ENCODE results near the gene FNDC11. TPM values are rescaled to one million over a fixed set of nuclear protein-coding genes. Genes with fewer than 3 reads are reported as not detected.

FNDC11 gene
- total and polyA plus RNA-seq, 4 donors, result under 0.01 to 0.01 TPM; not detected in 2

DNA sequence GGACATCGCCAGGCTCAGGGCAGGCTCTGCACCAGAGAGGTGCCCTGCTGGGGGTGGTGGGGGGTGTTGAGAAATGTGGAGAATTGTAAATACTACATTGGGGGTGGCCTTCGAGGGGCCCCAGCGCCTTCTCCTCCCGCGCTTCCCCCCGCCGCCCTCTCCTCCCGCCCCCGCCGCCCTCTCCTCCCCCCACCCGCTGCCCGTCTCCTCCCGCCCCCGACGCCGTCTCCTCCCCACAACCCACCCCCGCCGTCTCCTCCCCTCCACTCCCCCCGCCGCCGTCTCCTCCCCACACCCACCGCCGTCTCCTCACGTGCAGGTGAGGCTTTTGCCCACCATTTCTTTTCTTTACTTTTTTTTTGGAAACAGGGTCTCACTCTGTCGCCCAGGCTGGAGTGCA is 4.9 kb upstream of the FNDC11 start:
- WGBS, result 34% methylated on average over 24 of the region's 25 CpGs
- Histone ChIP-seq H3K9me3 (ENCODE audit: control insufficient read depth in 4 of 4, low read length in 3 of 4) (peaks cover 0 to 1% (median 0%) of the 10 kb centered on the region in 4 donors), H3K27me3 (ENCODE audit: control insufficient read depth in 4 of 4, insufficient read depth in 4 of 4, low read length in 3 of 4) (peaks cover 0 to 2% (median 0%) of the 10 kb centered on the region in 4 donors), H3K9ac (ENCODE audit: low read depth in 1 of 2, low read length in 2 of 2) (no peak overlapping the region), H3K27ac (ENCODE audit: low read depth in 1 of 2, low read length in 2 of 2) (no peak overlapping the region), H3K36me3 (ENCODE audit: control insufficient read depth in 4 of 4, insufficient read depth in 3 of 4, low read depth in 1 of 4, low read length in 3 of 4) (no peaks in the 10 kb centered on the region), H3K4me3 (ENCODE audit: low read depth in 1 of 3, low read length in 3 of 3) (no peak overlapping the region), H3K4me1 (ENCODE audit: control insufficient read depth in 4 of 4, insufficient read depth in 4 of 4, low read length in 3 of 4) (peaks cover 0 to 2% (median 0%) of the 10 kb centered on the region in 4 donors)
- DNase-seq (ENCODE audit: low spot score), result no peak
- no peak for TF ChIP-seq FOXA2 (IDR thresholded peaks at IDR 0.05)
- TF ChIP-seq, protein P1, sequence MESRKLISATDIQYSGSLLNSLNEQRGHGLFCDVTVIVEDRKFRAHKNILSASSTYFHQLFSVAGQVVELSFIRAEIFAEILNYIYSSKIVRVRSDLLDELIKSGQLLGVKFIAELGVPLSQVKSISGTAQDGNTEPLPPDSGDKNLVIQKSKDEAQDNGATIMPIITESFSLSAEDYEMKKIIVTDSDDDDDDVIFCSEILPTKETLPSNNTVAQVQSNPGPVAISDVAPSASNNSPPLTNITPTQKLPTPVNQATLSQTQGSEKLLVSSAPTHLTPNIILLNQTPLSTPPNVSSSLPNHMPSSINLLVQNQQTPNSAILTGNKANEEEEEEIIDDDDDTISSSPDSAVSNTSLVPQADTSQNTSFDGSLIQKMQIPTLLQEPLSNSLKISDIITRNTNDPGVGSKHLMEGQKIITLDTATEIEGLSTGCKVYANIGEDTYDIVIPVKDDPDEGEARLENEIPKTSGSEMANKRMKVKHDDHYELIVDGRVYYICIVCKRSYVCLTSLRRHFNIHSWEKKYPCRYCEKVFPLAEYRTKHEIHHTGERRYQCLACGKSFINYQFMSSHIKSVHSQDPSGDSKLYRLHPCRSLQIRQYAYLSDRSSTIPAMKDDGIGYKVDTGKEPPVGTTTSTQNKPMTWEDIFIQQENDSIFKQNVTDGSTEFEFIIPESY (IDR thresholded peaks at IDR 0.05), result no peak
- TF ChIP-seq NR2F2 (IDR thresholded peaks at IDR 0.05), result no peak
- TF ChIP-seq GABPA (IDR thresholded peaks at IDR 0.05 in 1 of 2, conservative IDR thresholded peaks at IDR 0.05 in 1 of 2), result no peak
- no peak for TF ChIP-seq RAD21 (IDR thresholded peaks at IDR 0.05)
- no peak for TF ChIP-seq HNF4A (conservative IDR thresholded peaks at IDR 0.05)
- no peak for TF ChIP-seq RXRA (IDR thresholded peaks at IDR 0.05)
- no peak for TF ChIP-seq YY1 (IDR thresholded peaks at IDR 0.05)
- no peak for TF ChIP-seq ATF3 (IDR thresholded peaks at IDR 0.05)
- no peak for TF ChIP-seq SP1 (IDR thresholded peaks at IDR 0.05)
- TF ChIP-seq CTCF (IDR thresholded peaks at IDR 0.05; ENCODE audit: low read depth, low read length, missing input control), result no peak
- TF ChIP-seq MAX (IDR thresholded peaks at IDR 0.05), result no peak
- TF ChIP-seq TAF1 (conservative IDR thresholded peaks at IDR 0.05), result no peak
- TF ChIP-seq FOXA1 (IDR thresholded peaks at IDR 0.05), result no peak
- no peak for TF ChIP-seq HNF4G (IDR thresholded peaks at IDR 0.05)
- TF ChIP-seq JUND (IDR thresholded peaks at IDR 0.05), result no peak

DNA sequence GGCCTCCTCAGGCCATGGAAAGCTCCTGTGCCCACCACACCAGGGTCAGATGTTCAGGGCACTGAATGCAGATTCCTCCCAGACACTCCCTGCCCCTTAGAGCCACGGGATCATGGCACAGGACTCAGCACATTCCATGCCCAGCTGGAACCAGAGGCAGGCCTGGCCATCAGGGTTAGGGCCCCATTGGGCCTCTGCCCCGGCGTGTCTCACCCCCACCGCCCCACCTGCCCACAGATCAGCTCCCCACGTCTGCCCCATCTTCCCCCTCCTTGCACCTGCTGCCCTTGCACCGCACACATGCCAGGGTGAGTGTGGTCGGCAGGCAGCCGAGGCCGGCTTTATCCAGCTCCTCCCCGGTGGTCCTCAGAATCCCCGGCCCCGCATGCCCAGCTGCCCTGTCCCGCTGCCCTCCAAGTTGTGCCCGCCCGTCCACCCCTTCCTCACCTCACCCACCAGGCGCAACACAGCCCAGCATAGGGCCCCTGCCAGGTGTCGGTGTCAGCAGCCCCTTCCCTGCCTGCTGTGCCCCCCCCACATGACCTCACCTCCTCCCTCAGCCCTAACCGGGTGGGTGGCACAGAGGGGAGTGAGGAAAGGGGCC is 4.2 kb upstream of the FNDC11 start:
- H3K27me3 ChIP-seq (ENCODE audit: control insufficient read depth in 4 of 4, insufficient read depth in 4 of 4, low read length in 3 of 4), result peaks cover 0 to 2% (median 0%) of the 10 kb centered on the region in 4 donors
- H3K36me3 ChIP-seq (ENCODE audit: control insufficient read depth in 4 of 4, insufficient read depth in 3 of 4, low read depth in 1 of 4, low read length in 3 of 4), result no peaks in the 10 kb centered on the region
- peaks cover 0 to 2% (median 0%) of the 10 kb centered on the region in 4 donors for H3K4me1 ChIP-seq (ENCODE audit: control insufficient read depth in 4 of 4, insufficient read depth in 4 of 4, low read length in 3 of 4)
- 88% methylated on average over 18 of the region's 18 CpGs for WGBS
- DNase-seq (ENCODE audit: low spot score), result no peak
- H3K4me3 ChIP-seq (ENCODE audit: low read depth in 1 of 3, low read length in 3 of 3), result no peak overlapping the region
- H3K9me3 ChIP-seq (ENCODE audit: control insufficient read depth in 4 of 4, low read length in 3 of 4), result peaks cover 0 to 1% (median 0%) of the 10 kb centered on the region in 4 donors
- no peak overlapping the region for H3K27ac ChIP-seq (ENCODE audit: low read depth in 1 of 2, low read length in 2 of 2)
- H3K9ac ChIP-seq (ENCODE audit: low read depth in 1 of 2, low read length in 2 of 2), result no peak overlapping the region
- TF ChIP-seq JUND (IDR thresholded peaks at IDR 0.05) (no peak), NR2F2 (IDR thresholded peaks at IDR 0.05) (no peak), HNF4G (IDR thresholded peaks at IDR 0.05) (no peak), EGR1 (IDR thresholded peaks at IDR 0.05; ENCODE audit: low read depth in 2 of 2) (no peak), CTCF (IDR thresholded peaks at IDR 0.05; ENCODE audit: low read depth, low read length, missing input control) (no peak), ATF3 (IDR thresholded peaks at IDR 0.05) (no peak), TAF1 (conservative IDR thresholded peaks at IDR 0.05) (no peak), FOXA2 (IDR thresholded peaks at IDR 0.05) (no peak), GABPA (IDR thresholded peaks at IDR 0.05 in 1 of 2, conservative IDR thresholded peaks at IDR 0.05 in 1 of 2) (no peak), FOXA1 (IDR thresholded peaks at IDR 0.05) (no peak), MAX (IDR thresholded peaks at IDR 0.05) (no peak), HNF4A (conservative IDR thresholded peaks at IDR 0.05) (no peak), SP1 (IDR thresholded peaks at IDR 0.05) (no peak)
- TF ChIP-seq, protein P1 (IDR thresholded peaks at IDR 0.05), result no peak

Data from liver (tissue), 9 donors.